ENCODE measurements around the gene IFITM1.
"Not testable (repeated sequence)": the region's sequence is repeated elsewhere in the genome, so short reads cannot be mapped to it uniquely, and the experiment has no call there.

The IFITM1 gene

DNA sequence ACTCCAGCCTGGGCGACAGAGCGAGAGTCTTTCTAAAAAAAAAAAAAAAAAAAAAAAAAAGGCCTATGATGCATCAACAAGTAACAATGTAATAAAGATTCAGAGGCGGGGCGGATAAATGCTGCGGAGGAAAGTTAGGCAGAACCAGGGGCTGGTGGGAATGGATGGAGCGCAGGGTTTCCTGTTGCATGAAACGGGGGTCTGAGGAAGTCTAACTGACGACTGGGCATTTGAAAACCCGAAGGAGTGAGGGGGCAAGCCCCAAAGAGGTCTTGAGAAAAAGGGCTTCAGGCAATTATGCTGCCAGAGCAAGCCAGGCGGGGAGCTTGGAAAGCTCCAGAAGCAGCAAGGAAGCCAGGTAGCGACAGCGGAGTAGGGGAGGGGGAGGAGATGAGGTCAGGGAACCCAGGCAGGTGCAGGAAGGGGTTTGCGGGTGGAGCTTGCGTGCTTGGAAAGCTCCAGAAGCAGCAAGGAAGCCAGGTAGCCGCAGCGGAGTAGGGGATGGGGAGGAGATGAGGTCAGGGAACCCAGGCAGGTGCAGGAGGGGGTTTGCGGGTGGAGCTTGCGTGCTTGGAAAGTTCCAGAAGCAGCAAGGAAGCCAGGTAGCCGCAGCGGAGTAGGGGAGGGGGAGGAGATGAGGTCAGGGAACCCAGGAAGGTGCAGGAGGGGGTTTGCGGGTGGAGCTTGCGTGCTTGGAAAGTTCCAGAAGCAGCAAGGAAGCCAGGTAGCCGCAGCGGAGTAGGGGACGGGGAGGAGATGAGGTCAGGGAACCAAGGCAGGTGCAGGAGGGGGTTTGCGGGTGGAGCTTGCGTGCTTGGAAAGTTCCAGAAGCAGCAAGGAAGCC is 26.6 kb upstream of the IFITM1 start:
- H3K9me3 ChIP-seq (ENCODE audit: low read length); H3K4me3 ChIP-seq (ENCODE audit: low read length); H3K27me3 ChIP-seq (ENCODE audit: insufficient read depth, low read length); H3K4me1 ChIP-seq (ENCODE audit: insufficient read depth, low read length); H3K36me3 ChIP-seq (ENCODE audit: insufficient read depth, low read length); H2AFZ ChIP-seq (ENCODE audit: low read depth, low read length): not testable (repeated sequence)

DNA sequence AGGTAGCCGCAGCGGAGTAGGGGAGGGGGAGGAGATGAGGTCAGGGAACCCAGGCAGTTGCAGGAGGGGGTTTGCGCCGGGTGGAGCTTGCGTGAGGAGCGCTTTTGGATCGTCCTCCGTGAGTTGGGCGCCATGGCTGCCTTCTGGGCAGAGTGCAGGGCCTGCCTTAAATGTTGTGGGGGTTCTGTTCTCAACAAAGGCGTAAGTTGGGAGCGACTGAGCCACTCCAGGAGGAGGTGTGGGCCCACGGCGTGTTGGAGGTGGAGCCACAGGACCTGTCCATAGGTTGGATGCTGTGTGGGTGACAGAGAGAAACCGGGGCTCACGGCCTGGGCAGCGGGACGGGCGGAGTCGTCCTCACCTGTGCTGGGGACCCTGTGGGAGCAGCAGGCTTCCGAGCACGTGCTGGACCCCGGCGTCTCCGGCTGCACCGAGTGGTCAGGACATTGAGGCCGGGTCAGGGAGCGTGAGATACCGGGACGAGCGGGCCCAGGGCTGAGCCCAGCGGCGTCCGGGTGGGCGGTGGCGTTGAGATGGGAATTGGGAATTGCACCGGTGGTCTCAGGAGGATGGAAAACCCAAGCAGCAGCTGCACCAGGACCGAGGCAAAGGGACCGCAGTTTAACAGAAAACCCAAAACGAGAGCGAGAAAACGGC is 25.9 kb upstream of the IFITM1 start:
- H2AFZ ChIP-seq (ENCODE audit: low read depth, low read length), result peak overlapping the region; percentile 84
- H3K4me1 ChIP-seq (ENCODE audit: insufficient read depth, low read length), result peaks cover 10% of the 10 kb centered on the region
- H3K36me3 ChIP-seq (ENCODE audit: insufficient read depth, low read length), result no peaks in the 10 kb centered on the region
- H3K4me3 ChIP-seq (ENCODE audit: low read length), result peak overlapping the region; percentile 51
- no peaks in the 10 kb centered on the region for H3K27me3 ChIP-seq (ENCODE audit: insufficient read depth, low read length)
- H3K9me3 ChIP-seq (ENCODE audit: low read length), result no peaks in the 10 kb centered on the region

DNA sequence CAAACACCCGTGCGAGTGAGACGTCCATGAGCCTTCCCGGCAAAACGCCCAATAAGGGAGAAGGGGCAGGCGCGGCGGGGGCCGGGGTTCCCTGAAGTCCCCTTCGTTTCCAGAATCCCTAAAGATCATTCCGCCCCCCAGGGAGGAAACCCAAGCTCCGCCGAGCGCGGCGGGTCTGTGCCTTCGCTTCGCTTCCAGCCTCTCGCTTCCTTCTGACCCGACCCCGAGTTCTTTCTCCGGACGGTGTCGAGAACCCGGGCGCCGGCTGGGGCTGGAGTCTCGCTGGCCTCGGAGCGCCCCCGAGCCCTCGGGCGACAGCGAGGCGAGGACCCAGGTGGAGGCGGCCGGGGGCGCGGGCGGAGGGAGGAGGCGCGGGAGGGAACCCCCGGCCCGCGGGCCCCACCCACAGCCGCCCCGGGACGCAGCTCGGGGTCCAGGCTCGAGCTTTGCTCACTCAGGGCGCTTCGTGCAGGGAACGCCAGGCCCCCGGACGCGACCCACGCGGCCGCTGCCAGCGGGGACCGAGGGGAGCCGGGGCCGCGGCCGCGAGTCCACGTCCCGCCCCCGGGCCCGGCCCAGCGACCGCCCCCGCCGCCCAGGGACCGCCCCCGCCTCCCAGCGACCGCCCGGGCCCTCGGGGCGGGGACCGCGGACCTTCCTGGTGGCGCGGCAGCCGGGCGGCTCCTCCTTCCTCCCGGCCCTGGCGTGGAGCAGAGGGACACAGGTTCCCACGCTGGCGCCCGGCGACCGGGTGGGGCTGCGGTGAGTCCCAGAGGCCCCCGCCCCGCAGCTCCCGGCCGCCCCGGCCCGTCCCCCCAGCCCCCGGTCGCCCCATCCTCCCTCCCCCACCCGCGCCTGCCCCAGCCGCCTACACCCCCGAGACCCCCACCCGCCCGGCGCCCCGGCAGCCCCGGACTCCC is 25.1 kb upstream of the IFITM1 start, which contains the start of gene PGGHG:
PGGHG (plus strand) TSS at position 649 of the 920 bp plus-strand sequence. CDS start 691 bp downstream, outside the sequence.
- Histone ChIP-seq H3K36me3 (ENCODE audit: insufficient read depth, low read length) (no peaks in the 10 kb centered on the region), H3K4me1 (ENCODE audit: insufficient read depth, low read length) (peaks cover 10% of the 10 kb centered on the region), H3K9me3 (ENCODE audit: low read length) (no peaks in the 10 kb centered on the region), H3K27me3 (ENCODE audit: insufficient read depth, low read length) (no peaks in the 10 kb centered on the region), H3K4me3 (ENCODE audit: low read length) (peak within 1 kb of the TSS; percentile 51), H2AFZ (ENCODE audit: low read depth, low read length) (peak within 1 kb of the TSS; percentile 84)

DNA sequence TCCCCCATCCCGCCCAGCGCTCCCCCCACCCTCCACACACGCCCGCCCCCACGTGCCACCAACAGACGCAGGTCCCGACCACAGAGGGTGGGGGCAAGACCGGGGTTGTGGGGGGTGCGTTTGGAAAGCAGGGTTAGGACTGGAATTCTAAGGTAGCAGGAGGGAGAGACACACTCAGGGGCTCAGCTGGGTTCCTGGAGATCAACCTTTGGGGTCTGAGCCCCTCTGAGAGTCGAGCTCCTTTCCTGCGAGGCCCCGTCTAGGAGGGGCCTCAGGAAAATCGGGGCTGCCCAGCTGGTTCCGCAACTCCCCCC is 24.5 kb upstream of the IFITM1 start:
- Histone ChIP-seq H3K4me1 (ENCODE audit: insufficient read depth, low read length) (peaks cover 10% of the 10 kb centered on the region), H3K9me3 (ENCODE audit: low read length) (no peaks in the 10 kb centered on the region), H3K4me3 (ENCODE audit: low read length) (peak overlapping the region; percentile 27), H3K27me3 (ENCODE audit: insufficient read depth, low read length) (no peaks in the 10 kb centered on the region), H2AFZ (ENCODE audit: low read depth, low read length) (no peak overlapping the region), H3K36me3 (ENCODE audit: insufficient read depth, low read length) (peaks cover 3% of the 10 kb centered on the region)

DNA sequence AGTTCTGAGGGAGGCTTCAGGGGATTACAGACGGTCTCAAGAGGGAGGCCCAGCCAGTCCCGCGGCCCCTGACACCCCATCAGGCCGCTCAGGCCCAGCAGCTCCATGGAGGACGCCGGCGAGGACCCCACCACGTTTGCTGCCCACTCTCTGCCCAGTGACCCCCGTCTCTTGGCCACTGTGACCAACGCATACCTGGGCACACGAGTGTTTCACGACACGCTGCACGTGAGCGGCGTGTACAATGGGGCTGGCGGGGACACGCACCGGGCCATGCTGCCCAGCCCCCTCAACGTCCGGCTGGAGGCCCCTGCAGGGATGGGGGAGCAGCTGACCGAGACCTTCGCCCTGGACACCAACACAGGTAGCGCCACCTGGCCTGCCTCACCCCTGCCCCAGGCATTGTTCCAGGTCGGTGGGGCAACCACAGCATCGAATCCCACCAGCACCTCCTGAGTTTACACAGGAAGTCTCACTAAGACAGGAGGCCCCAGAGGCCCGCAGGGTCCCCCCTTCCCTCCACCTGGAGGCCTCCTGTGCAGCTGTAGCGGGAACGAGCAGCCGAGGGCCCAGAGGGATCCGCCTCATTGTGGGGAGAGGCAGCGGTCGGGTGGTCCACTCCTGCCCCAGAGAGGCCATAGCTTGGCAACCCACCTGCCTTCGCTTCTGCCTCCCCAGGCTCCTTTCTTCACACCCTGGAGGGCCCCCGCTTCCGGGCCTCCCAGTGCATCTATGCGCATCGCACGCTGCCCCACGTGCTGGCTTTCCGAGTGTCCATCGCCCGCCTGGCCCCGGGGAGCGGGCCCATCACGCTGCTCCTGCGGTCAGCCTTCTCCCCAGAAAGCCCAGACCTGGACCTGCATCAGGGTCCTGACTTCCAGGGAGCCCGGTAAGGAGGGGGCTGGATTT is 23.9 kb upstream of the IFITM1 start:
- H3K9me3 ChIP-seq (ENCODE audit: low read length), result no peaks in the 10 kb centered on the region
- H3K27me3 ChIP-seq (ENCODE audit: insufficient read depth, low read length), result no peaks in the 10 kb centered on the region
- H2AFZ ChIP-seq (ENCODE audit: low read depth, low read length), result no peak overlapping the region
- H3K4me1 ChIP-seq (ENCODE audit: insufficient read depth, low read length), result peaks cover 10% of the 10 kb centered on the region
- peaks cover 3% of the 10 kb centered on the region for H3K36me3 ChIP-seq (ENCODE audit: insufficient read depth, low read length)
- H3K4me3 ChIP-seq (ENCODE audit: low read length), result peak overlapping the region; percentile 27

DNA sequence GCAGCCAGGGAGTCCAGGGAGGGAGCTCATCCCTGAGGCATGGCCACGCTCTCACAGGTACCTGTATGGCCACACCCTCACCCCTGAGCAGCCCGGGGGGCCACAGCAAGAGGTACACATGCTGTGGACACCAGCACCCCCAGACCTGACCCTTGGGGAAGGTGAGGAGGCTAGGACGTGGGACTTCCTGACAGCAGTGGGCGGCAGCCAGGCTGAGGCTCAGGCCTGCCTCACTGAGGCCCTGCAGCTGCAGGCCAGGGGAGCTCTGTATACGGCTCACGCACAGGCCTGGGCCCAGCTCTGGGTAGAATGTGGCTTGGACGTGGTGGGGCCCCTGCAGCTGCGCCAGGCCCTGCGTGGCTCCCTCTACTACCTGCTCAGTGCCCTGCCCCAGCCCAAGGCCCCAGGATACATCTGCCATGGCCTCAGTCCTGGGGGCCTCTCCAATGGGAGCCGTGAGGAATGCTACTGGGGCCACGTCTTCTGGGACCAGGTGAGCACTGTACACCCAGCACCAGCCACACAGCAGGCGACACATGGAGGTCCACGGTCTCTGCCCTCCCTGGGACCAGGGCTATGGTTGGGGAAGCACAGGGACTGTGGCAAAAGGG is 23.1 kb upstream of the IFITM1 start:
- no peaks in the 10 kb centered on the region for H3K27me3 ChIP-seq (ENCODE audit: insufficient read depth, low read length)
- peaks cover 3% of the 10 kb centered on the region for H3K36me3 ChIP-seq (ENCODE audit: insufficient read depth, low read length)
- H3K4me1 ChIP-seq (ENCODE audit: insufficient read depth, low read length), result peaks cover 10% of the 10 kb centered on the region
- H3K4me3 ChIP-seq (ENCODE audit: low read length), result no peak overlapping the region
- H3K9me3 ChIP-seq (ENCODE audit: low read length), result no peaks in the 10 kb centered on the region
- H2AFZ ChIP-seq (ENCODE audit: low read depth, low read length), result no peak overlapping the region

DNA sequence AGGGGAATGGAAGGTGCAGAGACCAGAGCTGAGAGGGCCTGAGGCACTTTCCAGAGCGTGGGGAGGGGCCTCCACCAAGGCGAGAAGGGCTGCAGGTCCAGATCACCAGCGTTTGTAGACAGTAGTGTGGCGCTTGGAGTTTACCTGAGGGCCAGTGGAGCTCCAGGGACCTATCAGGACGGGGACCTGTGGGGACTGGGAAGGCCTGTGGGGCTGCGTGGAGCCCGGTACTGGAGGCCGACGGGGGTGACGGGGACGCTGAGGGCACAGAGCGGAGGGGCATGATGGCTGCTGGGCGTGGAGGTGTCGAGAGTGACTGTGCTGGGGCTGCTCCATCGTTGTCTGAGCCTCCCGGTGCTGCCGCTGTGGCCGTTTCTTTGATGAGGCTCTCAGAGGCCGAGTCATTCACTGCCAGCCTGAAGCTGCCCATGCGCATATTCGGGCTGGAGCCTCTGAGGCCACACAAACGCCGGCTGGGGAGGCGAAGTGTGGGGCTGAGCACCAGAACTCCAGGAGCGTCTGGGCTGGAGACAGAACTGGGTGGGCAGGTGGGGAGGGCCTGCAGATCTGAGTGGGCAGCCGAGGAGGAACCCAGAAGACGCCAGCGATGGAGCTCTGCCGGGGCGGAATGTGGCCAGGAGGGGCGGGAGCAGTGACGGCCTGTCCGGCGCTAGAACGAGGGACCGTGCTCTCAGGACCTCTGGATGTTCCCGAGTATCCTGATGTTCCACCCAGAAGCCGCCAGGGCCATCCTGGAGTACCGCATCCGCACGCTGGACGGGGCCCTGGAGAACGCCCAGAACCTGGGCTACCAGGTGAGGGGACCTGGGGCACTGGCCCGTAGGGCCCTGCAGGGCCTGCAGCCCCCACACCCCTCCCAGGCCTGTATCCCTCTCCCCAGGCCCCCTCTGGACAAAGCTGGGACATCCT is 22.3 kb upstream of the IFITM1 start:
- Histone ChIP-seq H3K36me3 (ENCODE audit: insufficient read depth, low read length) (peaks cover 3% of the 10 kb centered on the region), H3K27me3 (ENCODE audit: insufficient read depth, low read length) (no peaks in the 10 kb centered on the region), H2AFZ (ENCODE audit: low read depth, low read length) (no peak overlapping the region), H3K4me3 (ENCODE audit: low read length) (no peak overlapping the region), H3K4me1 (ENCODE audit: insufficient read depth, low read length) (peaks cover 10% of the 10 kb centered on the region), H3K9me3 (ENCODE audit: low read length) (no peaks in the 10 kb centered on the region)

DNA sequence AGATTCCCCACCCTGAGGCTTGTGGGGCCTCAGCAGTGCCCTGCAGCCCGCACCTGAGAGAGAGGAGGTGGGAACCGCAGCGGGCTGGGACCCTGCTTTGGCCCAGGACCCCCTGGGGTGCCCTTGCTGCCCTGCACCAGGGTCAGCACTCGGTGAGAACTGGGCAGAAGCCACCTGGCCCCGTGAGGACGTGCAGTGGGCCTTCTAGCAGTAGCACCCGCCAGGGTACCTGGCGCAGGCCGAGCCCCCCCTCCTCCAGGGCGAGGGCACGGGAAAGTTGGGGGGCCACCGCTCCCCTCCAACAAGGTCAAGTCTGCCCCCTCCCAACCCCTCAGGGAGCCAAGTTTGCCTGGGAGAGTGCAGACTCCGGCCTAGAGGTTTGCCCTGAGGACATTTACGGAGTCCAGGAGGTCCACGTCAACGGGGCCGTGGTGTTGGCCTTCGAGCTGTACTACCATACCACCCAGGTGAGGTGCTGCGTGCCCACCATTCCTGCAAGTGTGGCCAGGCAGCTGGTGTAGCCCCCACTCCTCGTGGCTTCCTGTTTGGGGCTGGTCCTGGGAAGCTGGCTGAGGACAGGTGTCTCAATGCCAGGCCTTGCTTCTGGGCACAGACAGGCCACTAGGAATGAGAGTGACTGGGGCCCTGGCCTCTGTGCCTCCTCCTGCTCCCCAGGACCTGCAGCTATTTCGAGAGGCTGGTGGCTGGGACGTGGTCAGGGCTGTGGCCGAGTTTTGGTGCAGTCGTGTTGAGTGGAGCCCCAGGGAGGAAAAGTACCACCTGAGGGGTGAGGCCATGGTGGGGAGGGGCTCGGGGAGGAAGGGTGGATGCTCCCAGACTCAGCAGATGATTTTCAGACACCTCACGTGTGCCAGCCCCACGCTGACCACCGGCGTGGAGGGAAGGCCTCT is 21.4 kb upstream of the IFITM1 start:
- H3K9me3 ChIP-seq (ENCODE audit: low read length), result no peaks in the 10 kb centered on the region
- no peak overlapping the region for H3K4me3 ChIP-seq (ENCODE audit: low read length)
- H3K4me1 ChIP-seq (ENCODE audit: insufficient read depth, low read length), result peaks cover 10% of the 10 kb centered on the region
- peaks cover 3% of the 10 kb centered on the region for H3K36me3 ChIP-seq (ENCODE audit: insufficient read depth, low read length)
- H2AFZ ChIP-seq (ENCODE audit: low read depth, low read length), result no peak overlapping the region
- H3K27me3 ChIP-seq (ENCODE audit: insufficient read depth, low read length), result no peaks in the 10 kb centered on the region

DNA sequence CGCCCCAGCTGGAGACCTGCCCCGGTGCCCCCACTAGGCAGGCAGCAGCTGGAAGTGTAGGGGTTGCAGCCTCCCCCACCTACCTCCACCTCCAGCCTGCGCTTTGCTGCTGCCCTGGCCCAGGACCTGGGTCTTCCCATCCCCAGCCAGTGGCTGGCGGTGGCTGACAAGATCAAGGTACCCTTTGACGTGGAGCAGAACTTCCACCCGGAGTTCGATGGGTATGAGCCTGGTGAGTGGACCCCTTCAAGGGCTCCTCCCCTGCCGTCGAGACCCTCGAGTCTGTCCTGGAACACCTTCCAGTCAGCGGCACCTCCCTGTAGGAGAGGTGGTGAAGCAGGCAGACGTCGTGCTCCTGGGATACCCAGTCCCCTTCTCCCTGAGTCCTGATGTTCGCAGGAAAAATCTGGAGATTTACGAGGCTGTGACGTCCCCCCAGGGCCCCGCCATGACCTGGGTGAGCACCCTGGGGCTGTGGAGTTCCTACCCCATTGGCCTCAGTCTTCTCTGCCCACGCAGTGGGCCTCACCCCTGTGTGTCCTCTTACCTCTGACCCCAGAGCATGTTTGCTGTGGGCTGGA is 20.5 kb upstream of the IFITM1 start:
- Histone ChIP-seq H3K36me3 (ENCODE audit: insufficient read depth, low read length) (peaks cover 3% of the 10 kb centered on the region), H3K9me3 (ENCODE audit: low read length) (no peaks in the 10 kb centered on the region), H3K27me3 (ENCODE audit: insufficient read depth, low read length) (no peaks in the 10 kb centered on the region), H2AFZ (ENCODE audit: low read depth, low read length) (no peak overlapping the region), H3K4me1 (ENCODE audit: insufficient read depth, low read length) (peaks cover 8% of the 10 kb centered on the region), H3K4me3 (ENCODE audit: low read length) (no peak overlapping the region)

DNA sequence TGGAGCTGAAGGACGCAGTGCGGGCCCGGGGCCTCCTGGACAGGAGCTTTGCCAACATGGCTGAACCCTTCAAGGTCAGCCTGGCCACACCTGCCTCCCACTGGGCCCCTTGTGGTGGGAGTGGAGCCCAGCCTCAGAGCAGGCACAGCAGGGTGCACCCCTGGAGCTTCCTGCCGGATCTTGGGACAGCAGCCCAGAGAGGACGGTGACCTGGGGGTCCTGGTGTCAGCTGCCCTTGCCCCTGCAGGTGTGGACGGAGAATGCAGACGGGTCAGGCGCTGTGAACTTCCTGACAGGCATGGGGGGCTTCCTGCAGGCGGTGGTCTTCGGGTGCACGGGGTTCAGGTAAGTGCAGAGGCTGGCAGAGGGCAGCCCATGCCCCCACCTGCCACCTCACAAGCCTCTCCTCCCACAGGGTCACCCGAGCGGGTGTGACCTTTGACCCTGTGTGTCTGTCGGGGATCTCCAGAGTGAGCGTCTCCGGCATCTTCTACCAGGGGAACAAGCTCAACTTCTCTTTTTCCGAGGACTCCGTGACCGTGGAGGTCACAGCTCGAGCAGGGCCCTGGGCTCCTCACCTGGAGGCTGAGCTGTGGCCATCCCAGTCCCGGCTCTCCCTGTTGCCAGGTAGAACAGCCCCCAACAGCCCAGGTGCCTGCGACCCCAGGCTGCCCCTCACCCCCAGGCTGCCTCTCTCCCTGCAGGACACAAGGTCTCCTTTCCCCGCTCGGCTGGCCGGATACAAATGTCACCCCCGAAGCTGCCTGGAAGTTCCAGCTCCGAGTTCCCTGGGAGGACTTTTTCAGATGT is 19.8 kb upstream of the IFITM1 start:
- no peak overlapping the region for H3K4me3 ChIP-seq (ENCODE audit: low read length)
- no peaks in the 10 kb centered on the region for H3K9me3 ChIP-seq (ENCODE audit: low read length)
- peaks cover 3% of the 10 kb centered on the region for H3K36me3 ChIP-seq (ENCODE audit: insufficient read depth, low read length)
- H3K4me1 ChIP-seq (ENCODE audit: insufficient read depth, low read length), result peaks cover 7% of the 10 kb centered on the region
- H3K27me3 ChIP-seq (ENCODE audit: insufficient read depth, low read length), result no peaks in the 10 kb centered on the region
- H2AFZ ChIP-seq (ENCODE audit: low read depth, low read length), result no peak overlapping the region

Data from neuron (in vitro differentiated cells).